Activated effector memory CD4-positive, alpha-beta T cell treated with anti-CD3 and anti-CD28 coated beads, Interleukin-2, amount 50 U/mL, for 16 hours (primary cell): ENCODE results near the gene FKBP11.
"Not testable (repeated sequence)": the region's sequence is repeated elsewhere in the genome, so short reads cannot be mapped to it uniquely, and the experiment has no call there.

ENCODE experiments used
- DNase-seq: peaks from one replicate; pipeline ENCODE4 v3.0.0-alpha.2; 2020

The FKBP11 gene

GRCh38 chr12:48903982-48904411 lies 21.3 kb downstream of the FKBP11 start:
- DNase-seq = peak; percentile 92

- no peak for DNase-seq
Measured at GRCh38 chr12:48903363-48903981, 21.8 kb downstream of the FKBP11 start.

- no peak for DNase-seq
Measured at GRCh38 chr12:48901278-48901677, 24.0 kb downstream of the FKBP11 start.

DNA sequence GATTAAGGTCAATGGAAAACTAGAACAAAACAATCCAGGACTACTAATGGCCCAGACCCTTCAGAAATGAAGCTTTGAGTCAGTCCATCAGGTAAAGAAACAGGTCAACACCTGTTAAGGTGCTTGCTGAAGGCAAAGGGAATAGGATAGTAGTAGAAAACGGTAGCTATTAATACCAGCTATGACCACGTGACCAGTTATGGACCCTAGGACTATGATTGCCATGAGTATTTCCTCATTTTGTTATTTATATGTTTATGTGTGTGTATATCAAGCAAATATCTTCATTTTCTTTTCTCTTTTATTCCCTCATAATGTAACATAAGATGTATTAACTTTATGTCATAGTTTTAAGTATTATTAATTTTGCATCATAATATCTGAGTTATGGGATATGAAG lies 25.6 kb downstream of the FKBP11 start:
- no peak for DNase-seq

- no peak for DNase-seq
Measured at GRCh38 chr12:48894271-48894670, 31.0 kb downstream of the FKBP11 start.

- peak; percentile 90 for DNase-seq
Measured at GRCh38 chr12:48890657-48891418, 34.5 kb downstream of the FKBP11 start.

DNA sequence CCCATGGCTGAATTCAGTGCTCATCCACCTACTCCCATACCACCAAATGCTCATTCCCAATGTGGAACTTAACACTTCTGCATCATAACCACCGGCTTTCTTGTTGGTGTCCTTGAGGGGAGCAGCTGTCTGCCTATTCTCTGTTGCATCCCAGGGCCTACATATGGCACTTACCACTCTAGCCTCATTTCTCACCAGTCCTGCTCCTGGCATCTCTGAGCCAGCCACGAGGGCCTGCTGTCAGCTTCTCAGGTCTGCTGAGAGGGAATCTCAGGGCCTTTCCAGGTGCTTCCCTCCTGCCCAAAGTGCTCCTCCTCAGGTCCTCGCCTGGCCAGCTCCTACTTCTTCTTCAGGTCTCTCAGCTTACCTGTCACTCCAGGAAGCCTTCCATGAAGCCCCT lies 35.6 kb downstream of the FKBP11 start:
- no peak for DNase-seq

- DNase-seq = no peak
Measured at GRCh38 chr12:48883305-48884161, 41.8 kb downstream of the FKBP11 start.

DNA sequence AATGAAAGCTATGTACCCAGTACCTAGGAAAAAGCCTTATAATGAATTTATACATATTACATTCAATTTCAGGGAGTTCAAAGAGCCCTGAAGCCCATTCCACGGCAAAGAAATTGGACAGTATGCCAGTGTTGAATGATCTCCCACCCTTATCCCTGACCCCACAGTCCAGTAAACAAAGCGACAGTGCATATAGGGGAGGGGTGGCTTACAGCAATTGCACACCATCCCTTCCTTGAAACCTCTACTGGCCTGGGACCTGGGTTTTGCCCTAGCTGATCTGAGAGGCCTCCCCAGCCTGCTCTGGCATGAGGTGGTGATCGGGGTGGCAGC lies 42.4 kb downstream of the FKBP11 start:
- no peak for DNase-seq

DNA sequence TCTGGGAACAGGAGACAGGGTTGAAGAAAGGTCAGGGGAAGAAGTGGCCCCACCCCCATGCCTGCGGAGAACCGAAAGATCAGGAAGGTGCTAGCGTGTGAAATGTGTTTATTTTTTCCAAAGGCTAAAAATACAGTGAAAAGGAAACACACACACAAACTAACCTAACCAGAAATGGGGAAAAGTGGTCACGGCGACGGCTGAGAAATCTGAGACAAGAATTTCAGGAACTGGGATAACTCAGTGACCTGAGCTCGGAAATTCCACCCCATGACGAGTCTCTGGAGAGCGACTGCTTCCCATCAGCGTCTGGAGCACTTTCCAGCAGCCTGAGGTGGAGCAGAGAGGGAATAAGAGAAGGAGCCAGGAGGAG lies 43.0 kb downstream of the FKBP11 start:
- DNase-seq = no peak

DNA sequence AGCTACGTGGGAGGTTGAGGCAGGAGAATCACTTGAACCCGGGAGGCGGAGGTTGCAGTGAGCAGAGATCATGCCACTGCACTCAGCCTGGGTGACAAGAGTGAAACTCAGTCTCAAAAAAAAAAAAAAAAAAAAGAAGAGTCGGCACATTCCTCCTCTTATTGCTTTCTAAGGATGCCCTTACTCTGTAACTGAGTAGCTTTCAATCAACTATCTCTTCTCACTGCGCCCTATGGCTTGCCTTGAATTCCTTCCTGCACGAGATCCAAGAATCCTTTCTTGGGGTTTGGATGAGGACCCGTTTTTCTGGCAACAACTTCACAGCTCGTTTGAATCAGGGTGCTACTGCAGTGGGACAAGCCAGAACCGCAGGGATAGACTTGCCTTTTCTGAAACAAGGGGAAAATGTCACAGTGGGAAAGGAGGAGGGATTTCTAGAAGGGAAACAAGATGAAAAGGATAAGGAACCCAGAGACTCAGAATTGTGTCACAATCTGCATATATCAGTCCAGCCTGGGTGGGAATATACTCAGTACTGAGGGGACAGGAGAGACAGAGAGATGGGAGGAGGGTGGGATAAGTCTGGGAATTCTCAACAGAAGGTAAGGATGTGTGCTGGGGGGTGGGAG lies 43.5 kb downstream of the FKBP11 start:
- no peak for DNase-seq

GRCh38 chr12:48880647-48881046 lies 44.6 kb downstream of the FKBP11 start:
- no peak for DNase-seq

DNA sequence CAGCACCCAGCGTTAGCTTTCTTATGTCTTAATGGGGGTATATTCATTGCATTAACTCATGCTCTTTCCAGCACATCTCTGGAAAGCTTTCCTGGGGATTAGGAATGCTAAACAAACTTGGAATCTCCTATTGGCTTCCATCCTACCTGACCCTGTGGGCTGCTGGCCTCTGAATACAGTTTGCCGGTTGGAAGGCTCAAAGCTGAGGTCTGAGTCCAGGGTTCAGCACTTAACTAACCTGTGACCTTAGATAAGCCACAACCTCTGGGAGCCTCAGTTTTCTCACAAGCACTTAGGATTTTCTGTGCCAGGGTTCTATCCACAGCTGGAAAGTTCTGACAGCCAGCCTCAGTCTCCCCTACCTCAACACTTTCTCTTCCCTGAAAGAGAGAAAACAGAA lies 46.7 kb downstream of the FKBP11 start:
- DNase-seq = no peak

DNA sequence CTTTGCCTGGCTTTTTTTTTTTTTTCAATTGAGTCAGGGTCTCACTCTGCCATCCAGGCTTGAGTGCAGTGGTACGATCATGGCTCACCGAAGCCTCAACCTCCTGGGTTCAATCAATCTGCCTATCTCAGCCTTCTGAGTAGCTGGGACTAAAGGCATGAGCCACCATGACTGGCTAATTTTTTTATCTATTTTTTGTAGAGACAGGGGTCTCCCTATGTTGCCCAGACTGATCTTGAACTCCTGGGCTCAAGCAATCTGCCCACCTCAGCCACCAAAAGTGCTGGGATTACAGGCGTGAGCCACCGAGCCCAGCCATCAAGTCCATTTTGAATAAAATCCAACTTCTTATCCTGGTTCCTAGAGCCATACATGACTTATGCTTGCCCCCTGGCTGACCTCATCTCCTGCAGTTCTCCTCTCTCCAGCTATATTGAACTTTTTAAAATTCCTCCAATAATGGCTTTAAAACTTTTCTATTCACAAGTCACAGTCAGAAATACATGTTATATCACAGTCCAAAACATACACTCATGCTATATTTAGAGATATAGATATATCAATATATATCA lies 49.3 kb downstream of the FKBP11 start:
- no peak for DNase-seq

DNA sequence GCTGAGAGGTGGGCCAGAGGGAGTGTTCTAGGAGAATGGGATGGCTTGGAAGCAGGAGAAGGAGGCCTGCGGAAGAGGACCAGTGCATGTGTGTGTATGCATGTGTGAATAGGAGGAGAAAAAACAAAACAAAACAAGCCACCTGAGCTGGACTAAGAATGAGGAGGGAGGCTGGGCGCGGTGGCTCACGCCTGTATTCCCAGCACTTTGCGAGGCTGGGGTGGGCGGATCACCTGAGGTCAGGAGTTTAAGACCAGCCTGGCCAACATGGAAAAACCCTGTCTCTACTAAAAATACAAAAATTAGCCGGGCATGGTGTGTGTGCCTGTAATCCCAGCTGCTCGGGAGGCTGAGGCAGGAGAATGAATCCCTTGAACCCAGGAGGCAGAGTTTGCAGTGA lies 51.8 kb downstream of the FKBP11 start:
- not testable (repeated sequence) for DNase-seq

DNA sequence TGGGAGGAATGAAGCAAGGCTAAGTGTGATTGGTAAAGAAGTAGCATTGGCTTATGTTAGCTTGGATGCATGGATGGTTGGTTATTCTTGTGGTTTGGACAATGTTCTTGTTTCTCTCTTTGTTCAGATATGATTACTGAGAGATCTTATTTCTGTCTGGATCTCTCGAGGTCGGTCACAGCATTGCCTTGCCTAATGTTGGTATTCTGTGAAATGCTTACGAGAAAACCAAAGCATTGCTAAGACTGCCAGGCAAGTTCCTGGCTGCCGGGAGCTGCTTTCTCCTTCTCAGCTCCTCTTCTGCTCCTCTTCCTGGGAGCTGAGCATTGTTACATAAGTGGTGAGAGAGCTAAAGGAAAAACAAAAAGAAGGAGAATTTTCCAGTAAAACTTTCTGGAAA lies 52.2 kb downstream of the FKBP11 start:
- no peak for DNase-seq
